ENCODE data around the gene PSMA5.
"Not testable (repeated sequence)": the region's sequence is repeated elsewhere in the genome, so short reads cannot be mapped to it uniquely, and the experiment has no call there.

The PSMA5 gene

DNA sequence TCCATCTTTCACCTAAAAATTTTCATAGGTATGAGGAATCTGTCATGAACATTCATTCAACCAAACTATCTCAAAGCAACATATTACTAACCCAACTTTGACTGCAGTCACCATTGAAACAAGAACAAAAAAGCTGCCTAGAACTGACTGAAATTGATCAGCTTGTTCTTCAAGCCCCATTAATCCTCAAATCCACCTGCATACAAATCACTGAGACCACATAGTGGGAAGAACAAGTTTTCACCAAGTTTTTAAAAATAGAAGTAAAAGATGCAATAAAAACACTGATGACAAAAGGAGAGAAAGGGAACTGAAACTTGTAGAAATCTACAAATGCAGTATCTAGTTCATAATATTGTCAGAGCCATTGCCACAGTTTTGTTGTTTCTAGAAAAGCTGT, 34.6 kb downstream of the PSMA5 start:
- no peak for DNase-seq

DNA sequence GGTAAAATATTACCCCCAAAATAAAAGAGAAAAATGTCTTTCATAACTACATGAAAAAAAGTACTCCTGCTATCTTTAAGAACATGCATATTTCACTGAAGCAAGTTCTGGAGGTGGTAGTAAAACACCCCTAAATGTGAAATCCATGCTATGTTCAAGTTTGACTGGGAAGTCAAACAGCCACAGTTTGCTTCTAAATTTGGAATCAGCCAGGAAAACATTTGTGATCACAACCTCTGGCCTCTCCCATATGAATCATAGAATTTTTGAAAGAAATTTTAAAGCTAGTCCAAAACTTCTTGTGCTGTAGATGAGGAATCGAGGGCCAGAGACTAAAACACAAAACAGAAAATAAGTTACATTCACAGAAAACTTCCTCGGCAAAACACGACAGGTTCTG, 35.1 kb downstream of the PSMA5 start:
- DNase-seq: peak; percentile 37

DNA sequence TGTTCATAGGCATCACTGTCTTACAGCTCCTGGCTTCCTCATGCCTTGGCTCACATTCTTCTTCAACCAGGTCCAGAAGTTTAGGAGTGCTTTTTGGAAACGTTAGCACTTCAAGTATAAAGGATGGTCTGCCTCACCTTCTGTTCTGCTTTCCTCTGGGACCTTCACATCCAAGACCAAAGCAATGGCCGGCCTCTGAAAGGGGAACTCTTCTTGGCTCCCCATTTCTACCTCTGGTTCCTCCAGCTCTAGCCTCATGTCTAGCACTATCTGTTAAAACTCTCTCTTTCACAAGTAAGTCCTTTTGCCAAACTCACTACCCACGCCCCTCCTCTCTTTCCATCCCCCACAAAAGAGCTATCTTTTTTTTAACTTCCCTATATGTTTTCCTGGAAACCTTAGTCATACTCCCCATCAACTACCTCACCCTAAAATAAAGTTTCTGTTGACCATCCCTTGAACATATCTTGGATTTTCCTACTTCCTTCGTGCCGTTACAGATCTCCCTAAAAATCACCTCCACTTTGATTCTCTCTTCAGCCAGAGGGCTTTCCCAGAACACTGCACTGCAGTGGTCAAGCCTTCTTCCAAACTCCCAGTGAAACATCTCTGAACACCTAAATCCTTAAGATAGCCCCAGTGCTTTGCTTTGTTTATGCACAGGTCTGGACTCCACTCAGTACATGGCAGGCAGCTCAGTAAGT, 36.5 kb downstream of the PSMA5 start:
- DNase-seq: no peak

DNA sequence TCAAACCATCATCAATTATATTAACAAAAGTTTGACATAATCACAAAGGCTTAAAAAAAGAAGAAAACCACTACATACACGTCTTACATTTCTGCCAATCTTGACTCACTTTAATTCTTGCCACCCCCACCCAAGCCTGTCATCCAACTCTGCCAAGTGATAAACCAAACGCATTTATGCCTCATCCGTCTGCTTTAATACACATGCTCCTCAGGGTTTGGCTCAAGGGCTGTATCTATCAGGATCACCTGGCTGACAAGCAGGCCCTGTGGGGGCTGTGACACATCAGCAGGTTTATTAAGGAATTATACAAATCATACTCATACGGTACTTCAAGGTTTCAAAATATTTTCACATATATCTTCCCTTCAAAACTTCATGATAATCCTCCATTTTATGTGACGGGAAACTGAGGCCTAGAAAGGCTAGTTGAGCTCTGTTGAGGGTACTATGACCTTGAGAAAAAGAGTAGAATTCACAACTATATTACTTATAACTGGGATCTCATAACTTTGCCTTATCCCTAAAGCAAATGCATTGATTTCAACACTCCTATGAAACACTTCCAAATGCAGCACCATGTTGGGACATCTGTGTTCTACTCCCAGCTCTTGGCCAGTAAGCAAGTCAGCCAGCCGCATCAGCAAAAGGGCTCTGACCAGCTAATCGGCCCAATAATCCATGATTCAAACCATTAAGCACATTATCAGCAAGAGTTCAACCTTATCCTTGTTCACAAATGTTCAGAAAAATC, 37.2 kb downstream of the PSMA5 start:
- DNase-seq: no peak

DNA sequence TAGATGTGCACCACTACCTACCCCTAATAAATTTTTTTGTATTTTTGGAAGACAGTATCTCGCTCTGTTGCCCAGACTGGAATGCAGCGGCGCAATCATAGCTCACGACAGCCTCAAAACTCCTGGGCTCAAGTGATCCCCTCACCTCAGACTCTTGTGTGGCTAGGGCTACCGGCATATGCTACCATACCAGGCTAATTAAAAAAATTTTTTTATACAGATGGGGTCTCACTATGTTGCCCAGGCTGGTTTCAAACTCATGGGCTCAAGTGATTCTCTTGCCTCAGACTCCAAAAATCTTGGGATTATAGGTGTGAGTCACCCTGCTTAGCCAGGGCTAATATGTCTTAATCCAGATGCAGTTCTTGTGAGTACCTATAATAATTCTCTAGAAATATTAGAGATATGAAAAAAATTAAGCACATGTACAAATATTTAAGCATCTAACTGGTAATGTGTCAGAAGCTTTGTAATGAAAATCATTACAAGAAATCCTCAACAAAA, 38.0 kb downstream of the PSMA5 start:
- DNase-seq: no peak

DNA sequence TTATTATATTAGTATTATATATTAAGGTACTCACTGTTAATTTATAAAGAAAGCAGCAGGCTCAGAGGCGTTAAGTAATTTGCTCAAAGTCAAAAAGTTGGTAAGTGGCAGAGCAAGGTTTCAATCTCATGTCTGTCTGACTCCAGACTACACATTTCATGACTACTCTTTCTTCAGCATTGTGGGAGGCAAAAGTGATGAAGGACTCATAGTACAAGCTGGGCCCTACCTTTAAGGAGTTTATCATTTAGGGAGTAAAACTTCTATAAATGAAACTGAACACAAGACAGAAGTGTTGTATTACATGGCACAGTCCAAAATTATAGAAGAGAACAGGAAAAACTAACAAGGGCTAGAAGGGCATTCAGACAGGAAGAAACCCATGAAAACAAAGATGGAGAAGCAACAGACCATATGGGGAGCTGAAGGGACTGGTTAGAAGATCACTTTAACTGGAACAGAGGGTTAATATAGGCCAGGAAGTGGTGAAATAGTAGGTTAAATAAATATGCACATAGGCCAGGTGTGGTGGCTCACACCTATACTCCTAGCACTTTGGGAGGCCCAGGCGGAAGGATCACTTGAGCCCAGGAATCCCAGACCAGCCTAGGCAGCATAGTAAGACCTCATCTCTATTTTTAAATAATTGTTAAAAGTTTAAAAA, 40.1 kb downstream of the PSMA5 start:
- no peak for DNase-seq

DNA sequence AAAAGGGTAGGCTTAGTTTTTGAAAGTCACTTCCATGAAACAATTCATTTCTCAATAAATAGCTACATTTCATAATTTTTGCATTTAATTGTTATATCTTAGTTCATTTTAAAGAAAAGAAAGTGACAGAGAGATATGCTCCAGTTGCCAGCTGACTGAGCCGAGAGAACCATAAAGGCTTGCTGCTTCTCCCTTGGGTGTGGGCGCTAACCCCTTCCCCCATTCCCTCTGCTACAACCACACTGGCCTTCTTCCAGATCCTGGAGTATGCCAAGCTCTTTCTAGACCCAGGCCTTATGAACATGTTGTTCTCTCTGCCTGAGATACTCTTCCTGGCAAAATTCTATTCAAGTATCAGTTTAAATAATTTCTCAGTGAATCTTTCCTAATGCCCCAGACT, 40.8 kb downstream of the PSMA5 start:
- no peak for DNase-seq

DNA sequence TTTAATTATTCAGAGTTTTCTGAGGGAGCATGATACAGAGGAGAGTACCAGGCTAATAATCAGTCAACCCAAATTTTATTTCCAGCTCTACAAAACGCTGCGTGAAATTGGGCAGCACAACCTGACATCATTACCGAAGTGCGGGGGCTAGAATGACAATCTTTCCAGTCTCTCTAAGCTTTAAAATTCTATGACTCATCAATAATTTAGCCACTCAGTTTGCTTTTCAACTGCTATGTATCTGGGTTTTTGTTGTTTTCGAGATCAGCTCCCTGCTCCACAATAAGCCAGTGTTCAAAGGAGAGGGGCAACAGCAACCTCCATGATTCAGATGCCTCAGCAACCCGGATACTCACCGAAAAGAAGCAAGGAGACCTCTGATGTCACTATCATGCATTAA, 42.4 kb downstream of the PSMA5 start:
- DNase-seq: no peak

DNA sequence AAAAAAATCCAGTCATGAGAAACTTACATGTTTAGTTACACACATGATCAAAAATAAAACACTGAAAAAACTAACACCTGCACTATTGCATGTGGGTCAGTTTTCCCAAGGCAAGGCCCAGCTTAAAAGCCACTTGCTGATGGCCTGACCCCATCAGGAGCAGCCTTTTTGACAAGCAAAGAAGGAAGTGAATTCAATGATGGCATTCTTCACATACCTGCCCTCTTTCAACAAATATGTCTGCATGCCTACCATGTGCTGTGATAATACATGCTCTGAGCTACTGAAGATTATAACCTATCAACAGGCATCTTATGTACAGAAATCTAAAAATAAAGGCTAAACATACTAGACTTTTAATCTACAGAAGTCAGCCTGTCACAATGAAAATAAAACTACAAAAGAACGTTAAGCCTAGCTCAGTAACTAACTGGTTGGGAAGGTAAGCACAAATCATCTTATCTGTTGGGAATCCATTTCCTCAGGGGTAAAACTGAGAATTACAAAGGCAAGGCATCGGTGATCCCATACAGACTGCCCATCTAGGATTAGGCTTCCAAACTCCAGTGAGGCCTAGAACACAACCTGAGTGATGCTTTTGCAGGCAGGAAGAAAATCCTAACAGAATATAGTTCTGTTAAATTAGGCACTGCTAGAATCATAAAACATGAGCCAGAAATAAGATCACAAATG, 43.0 kb downstream of the PSMA5 start:
- DNase-seq: no peak

DNA sequence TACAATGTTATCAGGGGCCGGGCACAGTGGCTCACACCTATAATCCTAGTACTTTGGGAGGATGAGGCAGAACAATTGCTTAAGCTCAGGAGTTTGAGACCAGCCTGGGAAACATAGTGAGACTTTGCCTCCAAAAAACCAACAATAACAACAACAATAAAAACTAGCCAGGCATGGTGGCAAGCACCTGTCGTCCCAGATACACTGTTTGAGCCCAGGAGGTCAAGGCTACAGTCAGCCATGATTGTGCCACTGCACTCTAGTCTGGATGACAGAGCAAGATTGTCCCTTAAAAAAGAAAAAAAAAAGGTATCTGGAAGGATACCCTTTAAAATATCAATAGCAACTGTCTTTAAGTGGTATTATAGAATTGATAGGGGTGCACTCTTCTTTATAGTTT, 44.7 kb downstream of the PSMA5 start:
- no peak for DNase-seq

DNA sequence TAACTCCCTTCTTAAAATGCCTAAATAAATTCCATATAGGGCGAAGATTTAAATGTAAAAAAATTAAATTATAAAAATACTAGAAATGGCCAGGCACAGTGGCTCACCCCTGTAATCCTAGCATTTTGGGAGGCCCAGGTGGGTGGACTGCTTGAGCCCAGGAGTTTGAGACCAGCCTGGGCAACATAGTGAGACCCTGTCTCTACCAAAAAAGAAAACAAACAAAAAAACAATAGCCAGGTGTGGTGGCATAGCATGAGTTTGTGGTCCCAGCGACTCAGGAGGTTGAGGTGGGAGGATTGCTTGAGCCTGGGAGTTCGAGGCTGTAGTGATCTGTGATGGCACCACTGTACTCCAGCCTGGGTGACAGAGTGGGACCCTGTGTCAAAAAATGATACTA, 46.3 kb downstream of the PSMA5 start:
- DNase-seq: no peak

DNA sequence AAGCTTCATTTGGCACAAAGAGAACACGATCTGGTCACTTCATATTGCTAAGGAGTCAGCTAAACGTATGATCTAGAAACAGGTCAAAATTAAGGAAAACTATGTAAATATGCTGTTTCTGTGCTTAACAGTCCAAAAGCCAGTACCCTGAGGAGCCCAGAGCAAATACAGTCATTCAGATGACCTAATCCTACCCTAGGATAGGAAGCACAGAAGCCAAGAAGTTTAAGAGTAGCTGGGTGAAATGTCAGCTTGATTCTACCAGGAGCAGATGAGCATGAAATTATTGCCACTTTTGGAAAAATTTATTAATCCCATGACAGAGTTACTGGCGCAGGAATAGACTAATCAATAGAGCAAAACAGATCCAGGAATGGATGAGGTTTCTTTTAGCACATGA, 46.8 kb downstream of the PSMA5 start:
- DNase-seq: peak; percentile 34

DNA sequence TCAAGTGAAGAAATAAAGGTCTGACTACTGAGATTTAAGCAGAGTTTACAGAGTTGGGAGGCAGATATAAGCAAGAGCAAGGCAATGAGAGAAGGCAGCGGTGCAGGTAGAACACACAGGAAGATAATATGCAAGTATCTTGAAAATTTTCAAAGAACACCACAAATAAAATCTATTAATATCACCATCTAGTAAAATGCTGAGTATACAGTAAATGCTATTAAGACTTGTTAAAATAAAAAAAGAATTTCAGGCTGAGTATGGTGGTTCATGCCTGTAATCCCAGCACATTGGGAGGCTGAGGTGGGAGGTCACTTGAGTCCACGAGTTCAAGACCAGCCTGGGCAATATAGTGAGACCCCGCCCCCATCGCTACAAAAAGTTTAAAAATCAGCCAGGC, 48.5 kb downstream of the PSMA5 start:
- no peak for DNase-seq

DNA sequence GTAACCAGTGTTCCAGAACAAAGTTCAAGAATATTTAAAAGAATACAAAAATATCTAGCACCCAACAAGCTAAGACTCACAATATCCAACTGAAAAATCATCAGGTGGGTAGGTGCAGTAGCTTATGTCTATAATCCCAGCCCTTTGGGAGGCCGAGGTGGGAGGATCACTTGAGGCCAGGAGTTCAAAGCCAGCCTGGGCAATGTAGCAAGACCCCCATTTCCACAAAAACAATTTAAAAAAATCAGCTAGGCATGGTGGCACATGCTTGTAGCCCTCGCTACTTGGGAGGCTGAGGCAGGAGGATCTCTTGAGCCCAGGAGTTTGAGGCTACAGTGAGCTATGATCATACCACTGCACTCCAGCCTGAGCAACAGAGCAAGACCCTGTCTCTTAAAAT, 52.6 kb downstream of the PSMA5 start:
- not testable (repeated sequence) for DNase-seq

DNA sequence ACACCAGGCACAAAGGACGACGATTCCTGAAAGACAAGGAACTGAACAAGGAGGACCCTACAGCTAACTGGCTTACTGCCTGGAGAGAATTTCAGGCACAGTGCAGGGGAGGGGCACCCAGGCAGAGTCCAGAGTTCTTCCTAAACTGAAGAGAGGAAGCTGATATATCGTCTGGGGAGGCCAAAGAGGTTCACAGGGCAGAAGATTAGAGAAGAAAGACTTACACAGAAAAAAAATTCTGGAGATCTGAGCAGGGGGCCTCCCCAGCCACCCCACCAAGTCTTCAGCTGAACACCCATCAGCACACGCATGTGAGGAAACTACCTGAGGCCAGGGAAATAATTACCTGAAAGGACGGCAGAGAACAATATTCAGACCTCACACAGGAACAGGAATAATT, 53.1 kb downstream of the PSMA5 start:
- DNase-seq: no peak

DNA sequence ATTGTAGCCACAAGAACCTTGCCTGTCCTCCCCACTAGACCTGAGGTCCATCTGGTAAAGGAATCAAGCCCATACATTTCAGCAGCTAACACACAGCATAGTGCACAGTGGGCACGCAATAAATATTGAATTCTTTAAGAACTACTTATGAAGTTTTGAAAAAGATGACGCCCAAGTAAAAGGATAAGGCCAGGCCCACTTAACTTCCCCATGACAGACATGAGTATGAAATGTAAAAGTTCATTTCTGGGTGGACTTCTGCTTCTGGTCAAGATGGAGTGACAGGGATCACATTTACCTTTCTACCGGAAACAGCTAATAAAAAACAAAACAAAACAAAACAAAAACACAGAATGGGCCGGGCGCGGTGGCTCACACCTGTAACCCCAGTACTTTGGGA, 54.0 kb downstream of the PSMA5 start:
- DNase-seq: no peak

DNA sequence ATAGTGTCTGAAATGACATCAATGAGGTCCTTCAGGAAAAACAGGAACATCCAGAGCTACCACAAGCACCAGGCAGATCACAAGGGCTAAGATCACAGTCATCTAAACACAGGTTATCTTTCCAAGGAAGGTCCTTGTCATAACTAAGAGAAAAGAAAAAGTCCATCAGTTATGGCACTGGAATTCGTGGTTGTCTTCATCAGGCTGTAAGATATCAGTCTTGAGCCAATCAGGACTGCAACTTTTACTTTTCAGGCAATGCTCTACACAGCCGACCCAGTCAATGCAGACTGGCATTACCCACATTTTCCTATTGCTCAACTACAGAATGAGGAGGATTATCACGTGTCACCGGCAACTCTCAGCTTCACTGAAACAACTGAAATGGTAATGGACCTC, 54.9 kb downstream of the PSMA5 start:
- peak; percentile 80 for DNase-seq

DNA sequence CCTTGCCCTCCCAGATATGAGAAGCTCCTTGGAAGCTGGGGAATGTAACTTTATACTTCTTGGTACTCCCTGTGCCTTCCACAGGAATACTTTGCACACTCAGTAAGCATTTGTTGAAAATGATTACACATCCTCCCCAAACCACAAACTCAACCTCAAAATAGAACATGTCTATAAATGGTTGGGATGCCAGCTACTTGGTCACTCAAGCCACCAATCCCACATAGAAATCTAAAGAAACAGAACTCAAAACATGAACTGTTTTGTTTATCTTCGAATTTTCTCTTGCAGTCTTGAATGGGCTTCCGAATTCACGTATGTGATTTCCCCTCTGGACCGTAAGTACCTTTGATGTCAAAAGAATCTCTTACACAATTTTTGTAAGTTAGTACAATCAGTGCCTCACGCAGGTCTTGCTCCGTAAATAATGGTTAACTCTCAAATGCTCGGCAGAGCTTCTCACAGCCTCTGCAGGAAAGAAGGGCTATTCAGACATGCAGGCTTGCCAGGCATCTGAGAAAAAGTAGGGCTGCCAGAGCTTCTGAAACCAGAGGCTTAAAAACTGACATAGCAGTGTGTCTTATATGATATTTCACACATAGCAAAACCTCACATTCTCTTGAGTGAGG, 55.4 kb downstream of the PSMA5 start:
- peak; percentile 94 for DNase-seq

DNA sequence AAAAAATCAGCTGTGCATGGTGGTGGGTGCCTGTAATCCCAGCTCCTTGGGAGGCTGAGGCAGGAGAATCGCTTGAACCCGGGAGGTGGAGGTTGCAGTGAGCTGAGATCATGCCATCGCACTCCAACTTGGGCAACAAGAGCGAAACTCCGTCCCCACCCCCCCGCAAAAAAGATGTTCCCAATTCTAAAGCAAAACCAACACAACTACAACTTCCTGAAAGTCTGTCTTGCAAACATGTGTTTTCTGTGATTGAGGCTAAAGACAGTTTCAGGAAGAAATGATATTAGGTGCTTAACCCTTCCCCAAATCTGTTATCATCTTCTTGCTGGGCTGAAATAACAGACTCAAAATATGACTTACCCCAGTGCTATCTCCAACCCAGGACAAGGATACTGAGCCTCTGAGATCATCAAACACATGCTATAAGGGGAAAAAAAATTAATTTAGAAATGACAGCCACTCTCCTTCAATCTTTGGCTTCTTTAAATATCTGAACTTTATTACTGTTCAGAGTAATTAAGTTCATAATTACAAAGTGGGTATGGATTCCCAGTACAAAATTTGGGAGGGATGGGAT, 57.0 kb downstream of the PSMA5 start:
- DNase-seq: peak; percentile 72

DNA sequence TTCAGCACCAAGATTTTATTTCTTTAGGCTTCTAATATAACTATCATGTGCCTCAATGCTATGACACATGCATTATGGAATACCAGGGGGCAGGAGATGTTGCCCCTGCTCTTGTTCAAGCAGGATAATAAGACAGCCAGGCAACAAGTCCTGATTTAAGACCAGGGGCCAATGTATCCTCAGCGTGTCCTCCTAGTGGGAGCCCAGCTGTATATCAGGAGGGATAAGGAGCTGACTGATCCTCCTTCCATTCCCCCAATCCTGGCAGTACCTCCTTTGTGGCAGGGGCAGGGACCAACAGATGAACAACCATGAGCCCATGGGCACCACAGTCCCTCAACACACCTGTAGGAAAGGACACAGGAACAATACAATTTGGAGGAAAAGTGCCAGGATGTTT, 57.8 kb downstream of the PSMA5 start:
- no peak for DNase-seq

DNA sequence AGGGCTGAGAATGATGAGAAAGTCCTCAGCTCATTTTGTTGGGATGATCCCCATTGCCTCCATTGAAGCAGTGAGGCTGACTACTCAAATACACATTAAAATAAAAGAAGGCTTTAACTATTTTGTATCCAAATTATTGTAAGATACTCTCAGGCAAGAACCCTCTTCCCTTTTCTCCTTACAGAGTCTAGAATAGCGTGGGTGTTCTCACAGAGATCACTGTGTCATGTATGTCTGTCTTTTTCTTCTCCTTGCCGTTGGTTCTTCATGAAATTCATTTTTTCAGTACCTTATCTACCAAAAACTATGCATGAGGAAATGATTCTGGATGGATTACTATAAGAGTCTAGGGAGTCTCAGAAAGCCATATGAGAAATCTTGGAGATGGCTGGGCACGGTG, 58.6 kb downstream of the PSMA5 start:
- no peak for DNase-seq

DNA sequence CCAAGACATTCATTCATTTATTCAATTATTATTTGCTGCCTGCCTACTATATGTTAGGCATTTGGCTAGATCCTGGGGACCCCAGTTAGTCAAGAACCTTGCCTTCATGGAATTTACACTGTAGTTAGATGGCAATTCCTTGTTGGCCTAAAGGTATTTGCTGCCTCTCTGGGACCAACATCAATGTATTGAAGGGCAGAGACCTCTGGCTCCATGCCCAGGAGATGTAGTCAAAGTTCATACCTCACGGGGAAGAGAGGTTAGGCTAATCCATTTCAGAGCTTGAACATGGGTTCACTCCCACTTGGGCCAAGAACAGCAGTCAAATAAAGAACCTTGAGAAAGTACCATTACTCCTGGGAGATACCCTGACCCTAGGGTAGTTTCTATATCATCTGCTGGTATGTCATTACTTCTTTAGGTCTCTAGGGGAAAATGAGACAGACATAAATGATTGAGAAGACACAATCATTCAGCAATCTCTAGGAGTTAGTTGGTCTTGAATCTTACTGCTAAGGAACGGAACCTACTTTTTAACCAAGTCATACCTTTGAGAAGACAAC, 60.5 kb downstream of the PSMA5 start:
- peak; percentile 30 for DNase-seq
